Stimulated activated CD8-positive, alpha-beta memory T cell treated with anti-CD3 and anti-CD28 coated beads, Interleukin-2, amount 100 ng/mL, for 1 hour (primary cell): Measurements from ENCODE around the gene CCDC88C.
"Not testable (repeated sequence)": the region's sequence is repeated elsewhere in the genome, so short reads cannot be mapped to it uniquely, and the experiment has no call there.

Experiments
- DNase-seq, 2 donors: peaks; one replicate each; pipeline ENCODE4 v3.0.0-alpha.2; 2020; ENCODE audit warnings: low read depth in 2 of 2

The CCDC88C gene

GRCh38 chr14:91417120-91417982 lies at the start of gene CCDC88C:
TSS of gene CCDC88C (minus strand) at chr14:91417820. CDS start at chr14:91417690, 130 bp downstream.
- DNase-seq: peak in 1 of 2 donors; percentile 61

DNA sequence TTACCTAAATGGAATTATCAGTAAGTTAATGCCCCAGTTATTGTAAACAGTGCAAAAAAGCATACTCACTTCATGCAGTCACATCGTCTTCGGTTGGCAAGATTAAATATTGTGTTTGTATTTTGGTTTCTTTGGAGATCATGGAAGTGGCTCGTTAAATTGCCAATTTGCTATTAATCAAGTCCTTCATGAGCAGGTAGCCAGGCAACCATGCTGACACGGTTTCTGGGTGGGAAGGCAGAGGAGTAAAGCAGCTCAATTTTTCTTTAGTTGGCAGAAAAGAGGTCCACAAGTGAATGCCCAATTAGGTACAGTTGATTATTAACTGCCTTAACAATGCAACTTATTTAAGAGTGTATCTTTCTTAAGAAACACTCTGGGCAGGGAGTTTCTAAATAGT lies 48.6 kb upstream of the CCDC88C start:
- no peak for DNase-seq

- no peak for DNase-seq
These were observed 47.1 kb upstream of the CCDC88C start for GRCh38 chr14:91464615-91465205.

DNA sequence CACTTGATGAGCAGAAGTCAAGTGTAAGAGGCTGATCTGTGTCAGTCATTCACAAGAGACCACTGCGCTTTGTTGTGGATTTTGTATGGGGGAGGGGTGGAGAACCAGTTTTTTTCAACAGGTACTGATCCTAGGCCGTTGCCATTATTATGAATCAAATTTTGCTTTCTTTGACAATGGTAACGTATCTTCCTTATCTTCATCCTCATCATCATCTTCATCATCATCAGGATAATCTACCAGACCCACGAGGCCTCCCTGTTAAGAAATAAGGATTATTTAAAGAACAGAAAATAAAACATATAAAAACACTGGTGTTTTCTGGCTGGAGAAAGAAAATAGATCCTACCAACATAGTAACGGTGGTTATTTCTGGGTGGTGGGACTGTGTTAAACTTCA lies 41.0 kb upstream of the CCDC88C start:
- no peak for DNase-seq

GRCh38 chr14:91456283-91456682 lies 38.7 kb upstream of the CCDC88C start:
- no peak for DNase-seq

DNA sequence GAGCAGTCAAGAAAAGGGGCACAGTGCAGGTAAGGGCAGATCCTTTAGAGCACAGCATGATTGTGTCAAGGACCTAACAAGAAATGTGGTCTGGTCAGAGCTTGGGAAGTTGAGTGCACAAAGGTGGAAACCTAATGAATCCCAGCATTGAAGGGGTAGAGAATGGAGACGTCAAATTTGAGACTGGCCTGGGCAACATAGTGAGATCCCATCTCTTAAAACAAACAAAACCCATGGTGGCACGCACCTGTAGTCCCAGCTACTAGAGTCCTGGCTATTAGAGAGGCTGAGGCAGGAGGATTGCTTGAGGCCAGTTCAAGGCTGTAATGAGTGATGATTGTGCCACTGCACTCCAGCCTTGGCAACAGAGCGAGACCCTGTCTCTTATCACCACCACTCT lies 37.0 kb upstream of the CCDC88C start:
- no peak for DNase-seq

DNA sequence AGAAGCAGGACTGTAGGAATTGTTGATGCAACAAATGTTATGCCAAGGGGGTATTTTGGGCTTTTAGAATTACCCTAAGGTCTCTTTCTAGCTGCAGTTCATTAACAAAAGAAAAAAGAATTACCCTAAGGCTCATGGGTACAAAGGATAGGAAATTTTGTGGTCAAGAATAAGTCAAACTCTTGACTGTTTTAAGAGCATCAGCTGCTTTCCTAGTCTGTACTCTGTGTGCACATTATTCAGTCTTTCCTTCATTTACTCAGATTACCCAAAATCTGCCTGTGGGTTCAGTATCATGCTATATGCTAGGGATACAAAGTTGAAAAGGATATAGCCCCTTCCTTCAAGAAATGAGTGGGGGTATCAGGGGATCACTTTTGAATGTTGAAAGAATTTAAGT lies 36.5 kb upstream of the CCDC88C start:
- no peak for DNase-seq

- DNase-seq: no peak
These were observed 36.1 kb upstream of the CCDC88C start for GRCh38 chr14:91453744-91454143.

- DNase-seq: no peak
These were observed 26.9 kb upstream of the CCDC88C start for GRCh38 chr14:91444335-91445020.

- DNase-seq: no peak
These were observed 21.7 kb upstream of the CCDC88C start for GRCh38 chr14:91439345-91439744.

GRCh38 chr14:91438845-91439244 lies 21.2 kb upstream of the CCDC88C start:
- no peak for DNase-seq

GRCh38 chr14:91436266-91436665 lies 18.6 kb upstream of the CCDC88C start:
- not testable (repeated sequence) for DNase-seq

DNA sequence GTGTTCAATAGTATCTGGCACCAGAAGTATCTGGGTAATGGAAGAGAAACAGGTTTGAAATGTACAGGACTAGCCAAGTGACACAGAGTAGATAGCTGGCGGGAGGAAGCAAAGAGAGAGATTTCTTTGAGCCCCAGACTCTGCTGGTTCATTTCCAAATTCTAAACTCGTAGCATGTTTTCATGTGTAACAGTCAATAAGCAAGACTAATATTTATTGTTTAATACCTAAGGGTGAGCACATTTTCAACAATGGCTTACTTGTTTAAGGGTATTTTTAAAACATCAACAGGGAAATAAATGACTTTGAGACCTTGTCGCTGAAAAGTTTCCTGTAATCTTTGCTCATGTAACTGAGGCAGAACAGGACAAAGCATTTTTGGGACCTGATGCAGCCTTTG lies 11.8 kb upstream of the CCDC88C start:
- DNase-seq: no peak

DNA sequence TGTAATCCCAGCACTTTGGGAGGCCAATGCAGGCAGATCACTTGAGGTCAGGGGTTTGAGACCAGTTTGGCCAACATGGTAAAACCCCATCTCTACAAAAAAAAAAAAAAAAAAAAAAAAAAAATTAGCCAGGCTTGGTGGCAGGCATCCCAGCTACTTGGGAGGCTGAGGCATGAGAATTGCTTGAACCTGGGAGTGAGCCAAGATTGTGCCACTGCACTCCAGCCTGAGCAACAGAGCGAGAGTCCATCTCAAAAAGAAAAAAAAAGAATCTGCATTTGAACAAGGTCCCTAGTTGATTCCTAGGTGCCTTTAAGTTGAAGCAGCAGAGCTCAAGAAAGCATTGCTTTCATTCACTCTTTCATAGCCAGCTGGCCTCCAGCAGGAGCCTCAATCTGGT lies 11.3 kb upstream of the CCDC88C start:
- DNase-seq: not testable (repeated sequence)

- not testable (repeated sequence) for DNase-seq
These were observed 7.9 kb upstream of the CCDC88C start for GRCh38 chr14:91425531-91425944.

DNA sequence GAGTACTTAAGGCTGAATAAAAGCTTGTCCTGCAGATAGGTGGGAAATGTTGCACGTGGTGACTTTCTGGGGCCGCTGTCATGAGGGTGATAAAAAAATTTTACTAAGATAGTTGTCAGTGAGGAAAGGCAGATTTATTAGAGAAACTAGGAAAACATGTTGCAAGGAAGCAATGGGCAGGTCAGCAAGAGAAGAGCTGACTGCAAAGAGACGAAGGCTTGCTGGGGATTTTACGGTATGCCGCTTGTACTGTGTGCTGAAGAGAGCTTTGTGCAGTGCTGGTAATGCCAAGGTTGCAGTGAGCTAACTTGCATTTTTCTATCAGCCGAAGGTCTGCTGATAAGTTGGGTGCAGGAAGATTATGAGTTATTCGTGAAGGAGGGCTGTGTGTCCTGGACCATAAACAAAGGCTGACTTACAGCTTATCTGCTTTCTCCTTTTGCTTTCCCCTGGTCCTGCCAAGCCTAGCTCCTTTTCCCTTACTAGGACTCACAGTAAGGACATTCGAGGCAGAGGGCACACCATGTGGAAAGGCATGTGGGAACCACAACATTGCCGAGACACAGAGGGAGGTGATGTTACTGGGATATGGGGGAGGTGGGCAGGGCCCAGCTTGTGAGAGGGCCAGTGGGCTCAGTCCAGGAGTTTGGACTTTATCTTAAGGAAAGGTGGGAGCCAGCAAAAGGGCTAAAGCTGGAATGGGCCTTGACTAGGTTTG lies 7.4 kb upstream of the CCDC88C start:
- DNase-seq: no peak

- DNase-seq: no peak
These were observed 3.1 kb upstream of the CCDC88C start for GRCh38 chr14:91420686-91421085.

DNA sequence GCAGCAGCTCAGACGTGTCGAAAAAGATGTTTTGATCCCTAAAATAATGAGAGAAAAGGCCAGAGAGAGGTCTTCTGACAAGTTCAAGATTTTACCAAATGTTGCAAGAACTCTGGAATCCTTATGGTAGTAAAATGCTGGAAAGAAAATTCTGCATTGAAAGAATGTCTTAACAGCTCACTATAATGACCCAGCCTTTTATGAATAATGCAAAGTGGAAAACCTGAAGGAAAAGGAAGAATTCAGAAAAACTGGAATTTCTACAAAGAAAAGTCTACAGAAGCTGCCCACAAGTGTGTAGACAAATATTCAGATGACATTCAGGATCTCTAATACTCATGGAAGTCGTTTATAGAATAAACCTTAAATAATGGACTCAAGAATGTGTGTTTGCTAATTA lies 1.8 kb upstream of the CCDC88C start:
- DNase-seq: no peak

- no peak for DNase-seq
These were observed 1.4 kb upstream of the CCDC88C start for GRCh38 chr14:91419044-91419397.

- peak; percentile 69 to 72 for DNase-seq
These were observed 895 bp upstream of the CCDC88C start for GRCh38 chr14:91418387-91419043.

DNA sequence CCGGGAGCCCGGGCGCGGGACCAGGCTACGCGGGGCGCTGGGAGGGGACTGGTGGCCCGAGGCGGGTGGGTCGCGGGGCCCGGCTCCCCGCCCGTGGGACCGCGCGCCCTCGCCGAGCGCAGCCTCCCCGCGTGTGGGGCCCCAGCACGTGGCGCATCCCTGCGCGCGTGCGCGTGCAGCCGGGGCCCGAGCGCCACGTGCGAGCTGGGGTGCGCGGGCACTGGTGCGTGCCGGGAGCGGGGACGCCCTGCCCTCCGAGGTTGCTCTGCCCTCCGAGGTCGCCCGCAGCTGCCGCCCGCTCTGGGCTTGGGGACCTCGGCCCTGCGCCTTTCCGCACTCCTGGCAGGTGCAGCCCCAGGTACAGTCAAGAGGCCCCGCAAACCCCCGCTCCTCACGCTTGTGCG lies 365 bp upstream of the CCDC88C start:
- DNase-seq: no peak

- no peak for DNase-seq
These were observed 888 bp downstream of the CCDC88C start for GRCh38 chr14:91416744-91417119.
